Adrenal gland (tissue), 12 donors: Measurements from ENCODE around the gene TFAP2B. TPM values are rescaled to one million over a fixed set of nuclear protein-coding genes. Genes with fewer than 3 reads are reported as not detected.

Source experiments
- DNase-seq, 7 donors: peaks; one replicate each; pipeline ENCODE4 v3.0.0-alpha.2; 2019 to 2020
- H3K27ac ChIP-seq, 5 donors: fragments of 200-600 bp; sonication (generic) in 4 of 5; 1 replicate in 3 of 5; 2 replicates in 2 of 5; pipeline versions ENCODE4 v1.5.1 to v1.8.0; 2016 to 2020; ENCODE audit warnings: mild to moderate bottlenecking in 1 of 5
- H3K27me3 ChIP-seq: fragments of 200-600 bp; 2 replicates; pipeline ENCODE4 v1.8.0; 2021
- H3K36me3 ChIP-seq, 2 donors: fragments of 200-600 bp; replicated peaks in 1 of 2; 1 replicate in 1 of 2; 2 replicates in 1 of 2; pipeline versions ENCODE4 v1.5.1 to v1.8.0; 2018 to 2022
- H3K4me1 ChIP-seq, 2 donors: fragments of 200-600 bp; replicated peaks in 1 of 2; 1 replicate in 1 of 2; 2 replicates in 1 of 2; pipeline versions ENCODE4 v1.5.1 to v1.8.0; 2018 to 2021
- H3K4me3 ChIP-seq, 4 donors: fragments of 200-600 bp; sonication (generic) in 3 of 4; one replicate each; pipeline ENCODE4 v1.5.1; 2016 to 2018
- H3K9me3 ChIP-seq, 3 donors: fragments of 200-600 bp; sonication (generic) in 1 of 3; replicated peaks in 1 of 3; 1 replicate in 2 of 3; 2 replicates in 1 of 3; pipeline versions ENCODE4 v1.5.1 to v1.8.0; 2016 to 2021
- CTCF ChIP-seq, 6 experiments: fragments of 450-650 bp in 4 of 6; fragments of 200-600 bp in 2 of 6; sonication (generic) in 1 of 6; IDR thresholded peaks; 1 replicate in 5 of 6; 2 replicates in 1 of 6; pipeline versions ENCODE4 v1.5.1 to v1.8.0; 2016 to 2021; ENCODE audit warnings: antibody characterized with exemption in 6 of 6, mild to moderate bottlenecking in 2 of 6, moderate library complexity in 1 of 6
- POLR2A ChIP-seq, 2 donors: fragments of 450-650 bp; IDR thresholded peaks; one replicate each; pipeline ENCODE4 v1.6.1; 2017; ENCODE audit warnings: antibody characterized with exemption in 2 of 2, mild to moderate bottlenecking in 2 of 2, moderate library complexity in 1 of 2
- WGBS, 4 donors: extraction: QIAGEN DNeasy Blood & Tissue Kit in 2 of 4; methylation state at CpG; one replicate each; pipeline versions ENCODE4 v1.1.5 to v1.1.7; 2013 to 2017; 5-methylcytosine and 5-hydroxymethylcytosine counted together
- intact Hi-C, 2 donors: fragments of 100-400 bp; cut with DNase I; formaldehyde crosslinking; loops; one replicate each; pipeline versions ENCODE4 v1.14.1 to v1.15.0; 2022 to 2023
- polyA plus RNA-seq, 3 donors: library from polyadenylated mRNA; stranded (reverse); fragments of 200-250 nt in 2 of 3; fragments of 350-450 nt in 1 of 3; fragmentation: Illumina TruSeq in 1 of 3; extraction: RNeasy Lipid Tissue Mini Kit (QIAGEN cat#74804) in 1 of 3; gene quantifications; one replicate each; pipeline ENCODE4 v1.2.3, GENCODE V29; 2013 to 2014
- total RNA-seq, 9 donors: library from RNA; depleted of rRNA in 4 of 9; stranded (reverse); fragments of >200 nt in 4 of 9; fragments of 120-200 nt in 1 of 9; fragmentation: NEBNext Ultra II Directional in 1 of 9; extraction: Animal tissue kit (Norgen Biotek cat#: 25700) in 1 of 9; gene quantifications; one replicate each; pipeline versions ENCODE4 v1.1.0 to v1.2.4, GENCODE V29; 2013 to 2023
- donor health status: healthy with polysubstance abuse.
- donor health status: Bipolar disorder and iron deficiency.
- donor health status: DM: yes; HTN: yes; CAD: no.
- donor health status: DM: no; HTN: no; CAD: no.
- donor health status: DM: no; HTN: no; CAD: no.
- donor health status: DM: yes; HTN: yes; CAD: no.

Gene TFAP2B
- total and polyA plus RNA-seq, 12 donors = 0.19 to 7.1 (median 2.7) TPM; not detected in 3

- WGBS, 4 donors = 61 to 64% (median 63%) methylated on average over 3 of the region's 3 CpGs
Measured at GRCh38 chr6:50889497-50889896, 70.8 kb downstream of the TFAP2B start.

GRCh38 chr6:50889935-50890334 lies 71.3 kb downstream of the TFAP2B start:
- no peak overlapping the region for H3K27ac ChIP-seq
- WGBS, 4 donors = 36 to 58% (median 47%) methylated on average over 2 of the region's 2 CpGs
- no peak for DNase-seq

More at GRCh38 chr6:50889497-50889896, 70.8 kb downstream of the TFAP2B start:
- TF ChIP-seq CTCF (IDR thresholded peaks at IDR 0.05) = no peak
- no peak for TF ChIP-seq POLR2A (IDR thresholded peaks at IDR 0.05)
- intact Hi-C loops = no loop called here
- no peaks in the 10 kb centered on the region for H3K36me3 ChIP-seq
- no peaks in the 10 kb centered on the region for H3K9me3 ChIP-seq
- no peaks in the 10 kb centered on the region for H3K4me1 ChIP-seq
- no peak overlapping the region for H3K4me3 ChIP-seq
- no peaks in the 10 kb centered on the region for H3K27me3 ChIP-seq
- no peak overlapping the region for H3K27ac ChIP-seq
- DNase-seq = no peak

GRCh38 chr6:50890579-50890978 lies 71.9 kb downstream of the TFAP2B start:
- no peaks in the 10 kb centered on the region for H3K36me3 ChIP-seq
- H3K4me3 ChIP-seq = no peak overlapping the region
- no peak for DNase-seq
- TF ChIP-seq POLR2A (IDR thresholded peaks at IDR 0.05) (no peak), CTCF (IDR thresholded peaks at IDR 0.05) (no peak)
- H3K4me1 ChIP-seq = no peaks in the 10 kb centered on the region
- no peaks in the 10 kb centered on the region for H3K27me3 ChIP-seq
- intact Hi-C loops = no loop called here
- H3K27ac ChIP-seq = no peak overlapping the region
- no peaks in the 10 kb centered on the region for H3K9me3 ChIP-seq

More at GRCh38 chr6:50889935-50890334, 71.3 kb downstream of the TFAP2B start:
- no peaks in the 10 kb centered on the region for H3K4me1 ChIP-seq
- H3K36me3 ChIP-seq = no peaks in the 10 kb centered on the region
- no peak overlapping the region for H3K4me3 ChIP-seq
- intact Hi-C loops = no loop called here
- TF ChIP-seq CTCF (IDR thresholded peaks at IDR 0.05) (no peak), POLR2A (IDR thresholded peaks at IDR 0.05) (no peak)
- H3K27me3 ChIP-seq = no peaks in the 10 kb centered on the region
- no peaks in the 10 kb centered on the region for H3K9me3 ChIP-seq

- no peaks in the 10 kb centered on the region for H3K36me3 ChIP-seq
- no peak overlapping the region for H3K4me3 ChIP-seq
- no peak overlapping the region for H3K27ac ChIP-seq
- no peaks in the 10 kb centered on the region for H3K9me3 ChIP-seq
- no peaks in the 10 kb centered on the region for H3K27me3 ChIP-seq
- intact Hi-C loops = no loop called here
- no peak for DNase-seq
- TF ChIP-seq POLR2A (IDR thresholded peaks at IDR 0.05) = no peak
- no peak for TF ChIP-seq CTCF (IDR thresholded peaks at IDR 0.05)
- no peaks in the 10 kb centered on the region for H3K4me1 ChIP-seq
Measured at GRCh38 chr6:50891290-50891689, 72.6 kb downstream of the TFAP2B start.

Other genes starting within 250 kb of the TFAP2B start
- gene TFAP2D, start 105.3 kb upstream of the TFAP2B start, total RNA-seq = not detected
- gene TFAP2D, start 105.3 kb upstream of the TFAP2B start, polyA plus RNA-seq = not detected